GM18526 (cell line): ENCODE results near the gene PRKG1.

Source experiments
- POLR2A ChIP-seq: IDR thresholded peaks from 3 replicates; pipeline ENCODE4 v1.6.1; 2011; ENCODE audit not compliant: insufficient read length; ENCODE audit errors: extremely low read depth

PRKG1 gene

GRCh38 chr10:52322936-52323335 lies 1248.6 kb downstream of the PRKG1 start:
- TF ChIP-seq POLR2A = no peak

GRCh38 chr10:52326382-52326781 lies 1252.1 kb downstream of the PRKG1 start:
- no peak for TF ChIP-seq POLR2A

GRCh38 chr10:52331638-52332364 lies 1257.5 kb downstream of the PRKG1 start:
- TF ChIP-seq POLR2A = no peak

GRCh38 chr10:52332815-52333214 lies 1258.5 kb downstream of the PRKG1 start:
- TF ChIP-seq POLR2A = no peak

GRCh38 chr10:52334595-52334994 lies 1260.3 kb downstream of the PRKG1 start:
- TF ChIP-seq POLR2A = no peak

GRCh38 chr10:52335665-52336064 lies 1261.4 kb downstream of the PRKG1 start:
- no peak for TF ChIP-seq POLR2A

GRCh38 chr10:52337225-52337624 lies 1262.9 kb downstream of the PRKG1 start:
- no peak for TF ChIP-seq POLR2A

GRCh38 chr10:52343439-52343838 lies 1269.2 kb downstream of the PRKG1 start:
- TF ChIP-seq POLR2A = no peak

GRCh38 chr10:52346394-52347326 lies 1272.4 kb downstream of the PRKG1 start:
- no peak for TF ChIP-seq POLR2A

- TF ChIP-seq POLR2A = no peak
These were observed 1273.0 kb downstream of the PRKG1 start for GRCh38 chr10:52347327-52347667.
